Measurements from ENCODE around the gene HINFP.
A peak's percentile ranks its signal among the peaks of the same experiment; 100 is the strongest.

Gene HINFP, protein sequence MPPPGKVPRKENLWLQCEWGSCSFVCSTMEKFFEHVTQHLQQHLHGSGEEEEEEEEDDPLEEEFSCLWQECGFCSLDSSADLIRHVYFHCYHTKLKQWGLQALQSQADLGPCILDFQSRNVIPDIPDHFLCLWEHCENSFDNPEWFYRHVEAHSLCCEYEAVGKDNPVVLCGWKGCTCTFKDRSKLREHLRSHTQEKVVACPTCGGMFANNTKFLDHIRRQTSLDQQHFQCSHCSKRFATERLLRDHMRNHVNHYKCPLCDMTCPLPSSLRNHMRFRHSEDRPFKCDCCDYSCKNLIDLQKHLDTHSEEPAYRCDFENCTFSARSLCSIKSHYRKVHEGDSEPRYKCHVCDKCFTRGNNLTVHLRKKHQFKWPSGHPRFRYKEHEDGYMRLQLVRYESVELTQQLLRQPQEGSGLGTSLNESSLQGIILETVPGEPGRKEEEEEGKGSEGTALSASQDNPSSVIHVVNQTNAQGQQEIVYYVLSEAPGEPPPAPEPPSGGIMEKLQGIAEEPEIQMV

DNA sequence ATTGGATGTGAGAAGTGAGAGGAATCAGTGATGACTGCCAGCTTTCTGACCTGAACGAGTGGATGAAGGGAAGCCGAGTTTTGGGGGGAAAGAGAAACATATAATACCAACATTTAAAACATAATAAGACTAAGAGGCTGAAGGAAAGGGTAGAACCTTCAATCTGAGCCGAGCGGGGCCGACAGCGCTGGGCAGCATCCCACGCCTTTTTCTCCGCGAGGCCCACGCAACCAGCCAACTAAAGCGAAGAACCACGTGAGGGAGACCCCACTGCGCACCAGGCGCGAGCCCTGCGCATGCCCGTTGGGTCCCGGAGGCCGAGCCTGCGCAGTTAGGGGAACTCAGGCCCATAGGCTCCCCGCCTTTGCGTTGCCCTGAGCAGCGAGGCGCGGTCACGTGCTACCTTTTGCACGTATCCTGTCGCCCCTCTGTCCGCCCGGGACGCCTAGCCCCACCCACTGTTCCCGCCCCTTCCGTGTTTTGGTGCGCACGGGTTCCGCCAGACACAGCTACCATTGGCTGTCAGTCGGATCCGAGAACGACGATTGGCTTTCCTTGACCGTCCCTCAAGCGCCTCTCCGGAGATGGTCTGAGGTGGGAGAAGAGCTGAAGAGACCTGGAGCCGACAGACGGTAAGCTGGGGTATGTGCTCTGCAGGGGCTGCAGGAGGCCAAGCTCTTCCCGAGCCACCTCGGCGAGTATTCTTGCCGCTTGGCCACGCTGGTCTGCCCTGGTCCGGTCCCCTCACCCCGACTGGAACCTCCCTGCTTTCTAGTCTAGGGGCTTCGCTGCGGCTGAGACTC lies at the start of gene HINFP:
TSS of gene HINFP (plus strand) at position 573 of the 803 bp plus-strand sequence. CDS start 5,365 bp downstream, outside the sequence.
- peak; percentile 99 for DNase-seq

DNA sequence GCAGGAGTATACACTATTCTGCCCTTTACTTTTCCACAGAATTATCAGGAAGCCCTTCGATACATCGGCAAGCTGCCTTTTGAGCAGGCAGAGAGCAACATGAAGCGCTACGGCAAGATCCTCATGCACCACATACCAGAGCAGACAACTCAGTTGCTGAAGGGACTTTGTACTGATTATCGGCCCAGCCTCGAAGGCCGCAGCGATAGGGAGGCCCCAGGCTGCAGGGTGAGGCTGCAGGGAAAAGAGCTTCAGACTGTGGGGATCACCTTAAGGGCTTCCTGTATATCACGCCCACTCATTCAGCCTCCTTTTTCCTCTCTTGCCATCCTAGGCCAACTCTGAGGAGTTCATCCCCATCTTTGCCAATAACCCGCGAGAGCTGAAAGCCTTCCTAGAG lies 43.5 kb upstream of the HINFP start:
- no peak for DNase-seq

DNA sequence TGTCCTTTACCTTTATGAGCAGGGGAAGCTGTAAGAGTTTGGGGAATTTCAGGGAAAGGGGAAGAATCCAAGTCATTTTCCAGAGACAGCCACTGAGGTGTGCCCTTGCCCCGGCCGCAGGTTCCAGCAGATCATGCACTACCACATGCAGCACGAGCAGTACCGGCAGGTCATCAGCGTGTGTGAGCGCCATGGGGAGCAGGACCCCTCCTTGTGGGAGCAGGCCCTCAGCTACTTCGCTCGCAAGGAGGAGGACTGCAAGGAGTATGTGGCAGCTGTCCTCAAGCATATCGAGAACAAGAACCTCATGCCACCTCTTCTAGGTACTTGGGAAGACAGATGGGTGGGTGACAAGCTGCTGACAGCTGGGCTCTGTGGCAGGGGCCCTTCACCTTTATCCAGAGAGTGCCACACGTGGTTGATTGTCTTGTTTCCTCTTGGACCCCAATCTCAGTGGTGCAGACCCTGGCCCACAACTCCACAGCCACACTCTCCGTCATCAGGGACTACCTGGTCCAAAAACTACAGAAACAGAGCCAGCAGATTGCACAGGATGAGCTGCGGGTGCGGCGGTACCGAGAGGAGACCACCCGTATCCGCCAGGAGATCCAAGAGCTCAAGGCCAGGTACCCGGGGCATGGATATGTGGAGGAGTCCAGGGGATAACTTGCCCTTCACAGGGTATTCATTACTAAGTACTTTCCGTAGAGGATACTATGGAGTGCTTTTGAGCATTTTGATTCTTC lies 42.5 kb upstream of the HINFP start:
- DNase-seq = no peak

DNA sequence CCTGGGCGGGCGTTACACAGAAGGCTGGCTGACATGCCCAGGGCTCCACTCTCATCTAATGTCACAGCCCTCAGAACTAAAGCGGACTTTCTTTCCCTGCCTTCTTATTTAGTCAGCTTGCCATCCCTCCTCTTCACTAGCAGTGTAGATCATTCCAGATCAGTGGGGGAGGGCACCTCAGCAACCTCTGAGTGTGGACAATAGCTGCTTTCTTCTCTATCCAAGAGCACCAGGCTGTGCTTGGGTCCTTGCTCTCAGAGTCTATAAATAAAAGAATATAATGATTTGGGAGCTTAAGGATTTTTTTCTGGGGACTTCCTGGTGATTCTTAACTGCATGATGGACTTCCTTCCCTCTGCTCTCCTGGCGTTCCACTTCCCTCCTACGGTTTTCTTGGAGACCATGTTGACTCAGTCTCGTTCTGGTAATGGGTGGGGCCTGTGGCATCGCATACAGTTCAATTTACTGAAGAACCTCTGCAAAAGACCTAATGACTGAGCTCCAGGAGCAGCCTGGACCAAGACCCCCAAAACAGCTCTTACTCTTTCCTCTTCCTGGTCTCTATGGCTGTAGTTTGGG lies 39.6 kb upstream of the HINFP start:
- DNase-seq = no peak

DNA sequence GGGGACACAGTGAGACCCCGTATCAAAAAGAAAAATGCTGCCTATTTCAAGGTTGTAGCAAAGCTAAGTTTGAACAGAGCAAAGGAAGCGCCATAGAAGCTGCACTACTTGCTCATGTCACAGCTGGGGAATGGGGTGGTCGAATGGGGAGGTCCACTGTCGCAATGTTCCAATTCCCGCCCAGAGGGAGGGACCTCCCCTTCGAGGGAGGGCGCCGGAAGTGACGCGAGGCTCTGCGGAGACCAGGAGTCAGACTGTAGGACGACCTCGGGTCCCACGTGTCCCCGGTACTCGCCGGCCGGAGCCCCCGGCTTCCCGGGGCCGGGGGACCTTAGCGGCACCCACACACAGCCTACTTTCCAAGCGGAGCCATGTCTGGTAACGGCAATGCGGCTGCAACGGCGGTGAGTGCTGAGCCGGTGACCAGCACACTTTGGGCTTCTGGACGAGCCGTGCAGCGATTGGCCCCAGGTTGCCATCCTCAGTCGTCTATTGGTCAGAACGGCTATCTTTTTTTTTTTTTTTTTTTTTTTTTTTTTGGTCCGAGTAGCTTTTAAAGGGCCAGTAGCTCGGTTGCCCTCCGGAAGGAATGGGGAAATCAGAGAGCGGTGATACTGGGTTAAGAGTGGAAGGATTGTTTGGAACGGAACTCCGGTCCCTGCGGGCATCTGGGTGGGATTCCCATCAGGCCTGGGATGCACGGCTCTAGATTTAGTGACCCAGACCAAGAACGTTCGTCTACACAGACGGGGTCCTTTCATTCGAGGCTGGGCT lies 36.5 kb upstream of the HINFP start, which contains the start of gene HMBS:
TSS of gene HMBS (plus strand) at position 219 of the 774 bp plus-strand sequence. CDS start at position 372, 153 bp downstream.
- peak; percentile 89 for DNase-seq

DNA sequence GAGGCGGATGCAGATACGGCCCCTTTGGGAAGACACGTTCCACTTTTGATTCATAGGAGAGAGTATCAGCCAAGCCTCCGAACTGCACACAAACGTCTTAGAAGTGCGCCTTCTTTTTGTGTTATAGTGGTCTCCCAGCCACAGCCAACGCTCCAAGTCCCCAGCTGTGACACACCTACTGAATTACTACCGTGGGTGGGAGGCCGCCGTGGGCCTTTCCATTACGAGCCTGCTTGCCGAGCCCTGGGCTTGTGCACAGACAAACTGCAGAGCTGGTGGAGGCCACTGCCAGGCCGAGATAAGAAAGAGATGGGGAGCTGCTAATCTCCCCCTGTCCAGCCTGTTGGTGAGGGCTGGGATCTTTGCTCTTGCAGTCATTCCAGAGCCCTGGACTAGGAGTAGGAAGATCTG lies 35.9 kb upstream of the HINFP start:
- no peak for DNase-seq

DNA sequence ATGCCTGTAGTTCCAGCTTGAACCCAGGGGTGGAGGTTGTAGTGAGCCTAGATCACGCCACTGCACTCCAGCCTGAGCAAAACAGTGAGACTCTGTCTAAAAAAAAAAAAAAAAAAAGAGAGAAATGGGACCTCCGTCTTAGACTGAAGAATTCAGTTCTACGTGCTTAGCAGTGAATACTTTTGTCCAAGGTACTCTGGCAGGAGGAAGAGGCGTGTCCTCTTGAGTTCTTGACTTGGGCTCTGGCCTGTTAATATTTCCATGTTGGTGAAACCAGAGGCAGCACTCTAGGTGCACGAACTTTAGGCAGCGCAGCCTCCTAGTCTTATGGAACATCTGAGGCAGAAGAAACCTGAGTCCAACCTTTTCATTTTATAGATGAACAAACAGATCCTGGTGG lies 34.3 kb upstream of the HINFP start:
- DNase-seq = no peak

DNA sequence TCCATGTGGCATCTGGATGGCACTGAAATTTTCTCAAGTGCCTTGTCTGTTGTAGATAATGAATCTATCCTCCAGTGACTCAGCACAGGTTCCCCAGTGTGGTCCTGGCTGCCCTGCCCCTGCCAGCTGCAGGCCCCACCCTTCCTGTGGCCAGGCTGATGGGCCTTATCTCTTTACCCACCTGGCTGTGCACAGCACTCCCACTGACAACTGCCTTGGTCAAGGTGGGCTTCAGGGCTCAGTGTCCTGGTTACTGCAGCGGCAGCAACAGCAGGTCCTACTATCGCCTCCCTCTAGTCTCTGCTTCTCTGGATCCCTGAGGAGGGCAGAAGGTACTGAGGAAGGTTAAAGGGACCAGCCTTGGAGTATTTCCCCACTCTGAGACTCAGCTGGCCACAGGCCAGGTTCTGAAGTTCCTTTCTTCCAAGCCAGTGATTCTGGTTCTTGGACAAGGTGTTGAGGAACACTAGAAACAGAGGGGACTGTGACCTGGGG lies 33.6 kb upstream of the HINFP start:
- no peak for DNase-seq

DNA sequence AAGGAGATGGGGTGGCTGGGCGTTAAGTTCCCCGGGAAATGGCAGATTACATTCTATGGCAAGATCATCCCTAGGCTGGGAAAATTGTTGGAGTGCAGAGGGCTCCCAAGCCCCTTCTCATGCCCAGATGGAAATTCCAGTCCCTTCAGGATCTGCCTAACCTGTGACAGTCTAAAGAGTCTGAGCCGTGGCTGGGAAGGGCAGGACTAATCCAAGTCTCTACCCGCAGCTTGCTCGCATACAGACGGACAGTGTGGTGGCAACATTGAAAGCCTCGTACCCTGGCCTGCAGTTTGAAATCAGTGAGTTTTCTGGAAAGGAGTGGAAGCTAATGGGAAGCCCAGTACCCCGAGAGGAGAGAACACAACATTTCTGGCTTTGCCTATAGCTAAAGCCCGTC lies 33.0 kb upstream of the HINFP start:
- no peak for DNase-seq

DNA sequence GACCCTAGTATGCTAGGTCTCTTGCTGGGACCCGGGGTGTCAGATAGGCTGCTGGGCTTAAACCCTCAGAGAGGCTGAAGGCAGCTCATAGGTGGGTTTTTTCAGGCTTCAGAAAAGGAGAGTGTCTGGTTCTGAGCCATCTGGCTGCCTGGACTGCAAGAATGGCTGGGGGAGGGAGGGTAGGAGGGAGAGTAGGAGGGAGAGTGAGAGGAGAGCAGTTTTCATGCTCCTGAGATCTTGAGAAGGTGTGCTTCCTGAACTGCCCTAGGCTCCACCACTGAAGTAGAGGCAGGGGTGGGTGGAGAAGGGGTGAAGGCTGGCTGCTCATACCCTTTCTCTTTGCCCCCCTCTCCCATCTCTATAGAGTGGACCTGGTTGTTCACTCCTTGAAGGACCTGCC lies 32.1 kb upstream of the HINFP start:
- no peak for DNase-seq

DNA sequence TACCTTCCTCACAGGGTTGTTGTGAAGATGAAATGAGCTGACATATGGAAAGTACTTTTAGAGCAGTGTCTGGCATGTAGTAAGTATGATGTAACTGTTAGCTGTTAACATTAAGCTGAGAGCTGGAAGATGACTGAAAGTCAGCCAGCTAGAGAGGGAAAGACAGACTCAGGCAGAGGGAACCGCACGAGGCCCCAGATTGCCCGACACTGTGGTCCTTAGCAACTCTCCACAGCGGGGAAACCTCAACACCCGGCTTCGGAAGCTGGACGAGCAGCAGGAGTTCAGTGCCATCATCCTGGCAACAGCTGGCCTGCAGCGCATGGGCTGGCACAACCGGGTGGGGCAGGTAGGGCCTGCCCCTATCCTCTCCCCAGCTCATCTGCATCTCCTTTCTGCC lies 30.2 kb upstream of the HINFP start:
- DNase-seq = no peak

DNA sequence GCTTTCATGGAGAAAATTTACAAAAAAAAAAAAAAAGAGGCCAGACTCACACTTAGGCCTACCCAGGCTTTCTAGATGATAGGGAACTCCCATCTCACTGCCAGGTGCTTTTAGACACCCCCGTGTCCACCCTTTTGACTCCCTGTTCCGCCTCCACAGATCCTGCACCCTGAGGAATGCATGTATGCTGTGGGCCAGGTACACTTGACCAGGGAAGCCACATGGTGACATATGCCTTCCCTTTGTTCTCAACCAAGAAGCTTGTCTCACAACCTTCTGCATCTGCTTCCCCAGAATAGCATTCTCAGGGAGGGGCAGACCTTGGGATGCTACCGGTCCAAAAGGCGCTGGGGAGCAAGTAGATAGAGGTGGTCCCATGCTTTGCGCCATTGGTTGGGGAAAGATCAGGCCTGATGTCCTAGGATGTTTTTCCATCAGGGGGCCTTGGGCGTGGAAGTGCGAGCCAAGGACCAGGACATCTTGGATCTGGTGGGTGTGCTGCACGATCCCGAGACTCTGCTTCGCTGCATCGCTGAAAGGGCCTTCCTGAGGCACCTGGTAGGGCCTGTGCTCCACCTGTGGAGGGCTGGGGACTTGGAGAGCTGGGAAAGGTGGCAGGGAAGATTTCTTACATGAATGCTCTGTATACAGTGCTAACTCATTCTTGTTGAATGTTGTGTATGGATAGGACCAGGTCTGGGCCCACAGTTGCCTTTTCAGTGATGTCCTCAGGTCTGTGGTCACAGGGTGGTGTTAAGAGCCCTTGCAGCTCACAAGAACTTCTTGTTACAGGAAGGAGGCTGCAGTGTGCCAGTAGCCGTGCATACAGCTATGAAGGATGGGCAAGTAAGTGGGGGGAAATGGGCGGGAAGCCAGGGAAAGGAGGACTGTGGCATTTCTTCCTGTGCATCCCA lies 29.2 kb upstream of the HINFP start:
- no peak for DNase-seq

DNA sequence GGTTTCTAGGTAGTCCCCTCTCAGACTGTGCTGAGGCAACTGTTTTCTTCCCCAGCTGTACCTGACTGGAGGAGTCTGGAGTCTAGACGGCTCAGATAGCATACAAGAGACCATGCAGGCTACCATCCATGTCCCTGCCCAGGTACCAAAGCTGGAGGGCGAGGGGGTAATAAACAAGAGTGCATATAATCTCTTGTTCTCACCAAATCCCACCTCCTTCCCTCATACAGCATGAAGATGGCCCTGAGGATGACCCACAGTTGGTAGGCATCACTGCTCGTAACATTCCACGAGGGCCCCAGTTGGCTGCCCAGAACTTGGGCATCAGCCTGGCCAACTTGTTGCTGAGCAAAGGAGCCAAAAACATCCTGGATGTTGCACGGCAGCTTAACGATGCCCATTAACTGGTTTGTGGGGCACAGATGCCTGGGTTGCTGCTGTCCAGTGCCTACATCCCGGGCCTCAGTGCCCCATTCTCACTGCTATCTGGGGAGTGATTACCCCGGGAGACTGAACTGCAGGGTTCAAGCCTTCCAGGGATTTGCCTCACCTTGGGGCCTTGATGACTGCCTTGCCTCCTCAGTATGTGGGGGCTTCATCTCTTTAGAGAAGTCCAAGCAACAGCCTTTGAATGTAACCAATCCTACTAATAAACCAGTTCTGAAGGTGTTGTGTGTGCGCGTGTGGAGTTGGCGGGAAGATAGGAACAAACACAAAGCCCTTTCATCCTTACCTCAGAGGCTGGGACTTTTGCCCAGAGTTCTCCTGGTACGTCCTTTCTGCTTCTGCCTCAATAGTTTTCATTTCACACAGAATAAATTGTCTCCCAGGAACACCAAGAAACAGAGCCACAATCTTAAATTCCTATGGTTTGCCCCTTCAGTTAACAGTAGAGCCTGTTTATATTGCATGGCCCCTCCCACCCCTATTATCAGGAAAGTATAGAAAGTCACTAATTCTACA lies 28.2 kb upstream of the HINFP start:
- no peak for DNase-seq

DNA sequence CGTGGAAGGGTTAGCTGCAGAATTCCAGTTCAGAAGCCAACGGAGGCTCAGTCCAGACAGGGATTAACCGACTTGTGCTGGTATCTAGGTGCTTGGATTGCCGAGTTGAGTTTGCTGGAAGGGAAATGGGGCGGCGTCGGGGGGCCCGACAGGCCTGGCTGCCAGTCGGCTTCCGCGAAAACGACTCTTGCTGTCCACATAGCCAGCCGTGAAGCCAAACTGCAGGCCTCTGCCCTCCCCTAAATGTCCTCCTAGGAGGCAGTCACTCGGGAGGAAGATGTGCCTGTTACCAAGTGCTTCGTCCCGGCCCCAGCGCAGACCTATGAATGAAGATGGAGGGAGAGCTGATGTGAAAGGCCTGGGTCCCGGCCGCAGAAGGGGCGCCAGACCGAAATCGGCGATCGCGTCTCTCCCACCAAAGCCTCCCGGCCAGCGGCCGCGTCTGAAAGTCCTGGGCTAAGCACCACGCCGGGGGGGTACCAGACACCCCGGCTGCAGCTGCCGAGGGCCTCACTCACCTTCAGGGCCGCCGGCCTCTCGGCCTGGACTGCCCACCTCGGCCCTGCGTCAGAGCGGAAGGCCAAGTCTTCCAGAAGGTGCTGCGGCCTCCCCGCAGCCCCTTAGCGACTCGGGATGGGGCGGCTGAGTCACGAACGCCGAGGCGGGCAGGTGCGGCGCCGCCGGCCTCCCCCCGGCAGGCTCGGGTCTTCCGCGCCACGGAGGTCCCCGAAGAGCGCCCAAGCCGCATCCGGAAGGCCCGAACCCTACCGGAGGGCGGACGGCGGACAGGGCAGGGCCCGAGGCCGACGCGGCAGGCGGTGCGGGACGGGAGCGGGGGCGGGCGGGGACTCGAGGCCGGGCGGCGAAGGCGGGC lies 27.2 kb upstream of the HINFP start:
- no peak for DNase-seq

DNA sequence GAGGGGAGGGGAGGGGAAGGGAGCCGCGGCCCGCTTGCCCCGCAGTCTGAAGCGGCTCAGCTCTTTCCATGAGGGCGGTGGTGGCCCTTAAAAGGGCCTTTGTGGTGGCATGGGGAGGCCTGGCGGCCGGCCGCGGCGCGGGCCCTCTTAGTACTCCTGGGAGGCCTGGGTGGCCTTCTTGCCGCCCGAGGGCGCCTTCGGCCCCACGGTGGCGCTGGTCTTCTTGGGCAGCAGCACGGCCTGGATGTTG lies 26.6 kb upstream of the HINFP start:
- peak; percentile 58 for DNase-seq

DNA sequence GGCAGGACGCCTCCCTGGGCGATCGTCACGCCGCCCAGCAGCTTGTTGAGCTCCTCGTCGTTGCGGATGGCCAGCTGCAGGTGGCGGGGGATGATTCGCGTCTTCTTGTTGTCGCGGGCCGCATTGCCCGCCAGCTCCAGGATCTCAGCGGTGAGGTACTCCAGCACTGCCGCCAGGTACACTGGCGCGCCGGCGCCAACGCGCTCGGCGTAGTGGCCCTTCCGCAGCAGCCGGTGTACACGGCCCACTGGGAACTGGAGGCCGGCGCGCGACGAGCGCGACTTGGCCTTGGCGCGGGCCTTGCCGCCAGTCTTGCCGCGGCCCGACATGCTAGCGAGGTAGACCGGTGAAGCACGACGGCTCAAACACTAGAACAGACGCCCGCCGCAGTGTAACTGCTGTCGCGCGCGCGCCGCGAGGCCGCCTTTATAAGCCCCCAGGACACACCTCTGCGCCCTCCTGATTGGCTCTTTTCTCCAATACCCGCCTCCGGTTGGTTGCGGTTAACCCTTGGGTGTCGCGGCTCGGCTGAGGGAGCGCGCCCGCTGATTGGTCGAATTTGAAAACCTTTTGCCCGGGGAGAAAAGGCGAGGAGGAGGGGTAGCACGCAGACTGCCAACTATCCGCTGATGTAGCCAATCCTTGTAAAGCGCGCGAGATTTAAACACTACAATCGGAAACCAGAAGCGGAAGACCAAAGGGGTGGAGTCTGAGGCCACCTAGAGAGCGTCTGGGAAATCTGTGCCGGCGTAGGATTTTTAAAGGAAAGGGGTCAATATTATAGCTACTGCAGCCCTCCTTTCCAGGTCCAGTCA lies 26.1 kb upstream of the HINFP start:
- peak; percentile 98 for DNase-seq

DNA sequence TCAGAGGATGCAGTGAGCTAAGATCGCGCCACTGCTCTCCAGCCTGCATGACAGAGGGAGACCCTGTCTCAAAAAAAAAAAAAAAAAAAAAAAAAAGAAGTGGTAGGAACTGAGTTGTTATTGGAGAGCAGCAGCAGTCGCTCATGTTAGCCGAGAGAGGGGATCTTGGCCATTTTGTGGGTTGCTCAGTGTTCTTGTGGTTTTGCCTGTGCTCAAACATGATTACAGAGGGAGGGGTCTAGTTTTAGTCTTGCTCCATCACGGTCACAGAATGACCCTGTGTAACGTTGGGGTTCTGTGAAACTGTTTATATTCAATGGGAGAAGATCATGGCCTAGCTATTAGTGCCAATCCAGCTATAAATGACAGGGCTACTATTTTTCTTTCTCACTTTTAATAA lies 21.7 kb upstream of the HINFP start:
- DNase-seq = no peak
